BLaER1 treated with 17β-estradiol and CSF1 and Interleukin-3, amounts not matched to agents 10 nM and 100 nM (cell line): ENCODE results near the gene AFTPH.

Source experiments
- H3K27ac ChIP-seq, 11 experiments: shearing (Covaris generic); formaldehyde crosslinking; 2 replicates each; pipeline ENCODE4 v1.8.1; 2022
- H3K27me3 ChIP-seq, 11 experiments: shearing (Covaris generic); formaldehyde crosslinking; 2 replicates each; pipeline ENCODE4 v1.8.1; 2022
- H3K36me3 ChIP-seq, 11 experiments: shearing (Covaris generic); formaldehyde crosslinking; 2 replicates each; pipeline ENCODE4 v1.8.1; 2022
- H3K4me1 ChIP-seq, 10 experiments: shearing (Covaris generic); formaldehyde crosslinking; 2 replicates each; pipeline ENCODE4 v1.8.1; 2022
- H3K4me2 ChIP-seq, 11 experiments: shearing (Covaris generic); formaldehyde crosslinking; 2 replicates each; pipeline ENCODE4 v1.8.1; 2022
- H3K4me3 ChIP-seq, 10 experiments: shearing (Covaris generic); formaldehyde crosslinking; 2 replicates each; pipeline ENCODE4 v1.8.1; 2022
- H3K9ac ChIP-seq, 11 experiments: shearing (Covaris generic); formaldehyde crosslinking; 2 replicates each; pipeline ENCODE4 v1.8.1; 2022
- H3K9me3 ChIP-seq, 11 experiments: shearing (Covaris generic); formaldehyde crosslinking; replicated peaks in 1 of 11; 2 replicates each; pipeline ENCODE4 v1.8.1; 2022
- H4K20me1 ChIP-seq, 11 experiments: shearing (Covaris generic); formaldehyde crosslinking; 2 replicates each; pipeline ENCODE4 v1.8.1; 2022
- Cebpa-rat ChIP-seq, 11 experiments: shearing (Covaris generic); IDR thresholded peaks; 2 replicates each; pipeline ENCODE4 v1.8.1; 2022

Gene AFTPH

GRCh38 chr2:64562148-64562784 is 38.1 kb downstream of the AFTPH start:
- H3K4me2 ChIP-seq: peak overlapping the region in 3 of 11 experiments; percentile 13 to 58 (median 32); a peak in 5 of 22 replicates
- TF ChIP-seq Cebpa-rat (IDR thresholded peaks at IDR 0.05): no peak

GRCh38 chr2:64563436-64563938 is 39.4 kb downstream of the AFTPH start:
- Histone ChIP-seq H3K9me3 (no peaks in the 10 kb centered on the region), H3K4me1 (peaks cover 0 to 19% (median 6%) of the 10 kb centered on the region in 10 experiments; a peak in 9 of 20 replicates), H3K4me2 (no peak overlapping the region), H4K20me1 (peaks cover 0 to 90% (median 14%) of the 10 kb centered on the region in 11 experiments; a peak in 11 of 22 replicates), H3K27ac (no peak overlapping the region), H3K9ac (no peak overlapping the region), H3K4me3 (no peak overlapping the region), H3K36me3 (peaks cover 3 to 43% (median 15%) of the 10 kb centered on the region in 11 experiments; a peak in 18 of 22 replicates), H3K27me3 (no peaks in the 10 kb centered on the region)
- no peak for TF ChIP-seq Cebpa-rat (IDR thresholded peaks at IDR 0.05)

More at GRCh38 chr2:64562148-64562784, 38.1 kb downstream of the AFTPH start:
- no peaks in the 10 kb centered on the region for H3K27me3 ChIP-seq
- H3K9ac ChIP-seq: no peak overlapping the region
- peaks cover 0 to 19% (median 6%) of the 10 kb centered on the region in 10 experiments; a peak in 9 of 20 replicates for H3K4me1 ChIP-seq
- H3K27ac ChIP-seq: no peak overlapping the region
- no peaks in the 10 kb centered on the region for H3K9me3 ChIP-seq
- no peak overlapping the region for H3K4me3 ChIP-seq
- peaks cover 0 to 86% (median 17%) of the 10 kb centered on the region in 11 experiments; a peak in 11 of 22 replicates for H4K20me1 ChIP-seq
- H3K36me3 ChIP-seq: peaks cover 0 to 42% (median 10%) of the 10 kb centered on the region in 11 experiments; a peak in 13 of 22 replicates

- H3K27ac ChIP-seq: no peak overlapping the region
- no peak overlapping the region for H3K9ac ChIP-seq
- H3K4me3 ChIP-seq: no peak overlapping the region
- H3K4me1 ChIP-seq: peaks cover 0 to 18% (median 6%) of the 10 kb centered on the region in 10 experiments; a peak in 9 of 20 replicates
- no peaks in the 10 kb centered on the region for H3K9me3 ChIP-seq
- H3K4me2 ChIP-seq: no peak overlapping the region; a peak in 1 of 22 replicates
- H4K20me1 ChIP-seq: peaks cover 0 to 89% (median 11%) of the 10 kb centered on the region in 11 experiments; a peak in 11 of 22 replicates
- no peaks in the 10 kb centered on the region for H3K27me3 ChIP-seq
- H3K36me3 ChIP-seq: peaks cover 5 to 55% (median 23%) of the 10 kb centered on the region in 11 experiments; a peak in 20 of 22 replicates
- no peak for TF ChIP-seq Cebpa-rat (IDR thresholded peaks at IDR 0.05)
Observed at GRCh38 chr2:64565949-64566710, 42.0 kb downstream of the AFTPH start.

DNA sequence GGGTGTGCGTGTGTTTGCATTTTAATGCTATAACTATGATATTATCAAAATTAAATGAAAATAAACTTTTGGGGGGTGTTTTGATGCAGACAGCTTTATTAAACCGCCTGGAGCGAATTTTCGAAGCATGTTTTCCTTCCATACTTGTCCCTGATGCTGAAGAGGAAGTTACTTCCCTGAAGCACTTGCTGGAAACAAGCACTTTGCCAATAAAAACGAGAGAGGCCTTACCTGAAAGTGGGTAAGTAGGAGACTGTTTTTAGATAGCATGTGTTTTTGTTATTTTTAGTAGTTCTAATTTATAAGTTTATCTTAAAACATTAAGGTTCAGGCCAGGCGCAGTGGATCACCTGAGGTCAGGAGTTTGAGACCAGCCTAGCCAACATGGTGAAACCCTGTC is 43.3 kb downstream of the AFTPH start:
- Histone ChIP-seq H3K36me3 (peaks cover 17 to 68% (median 35%) of the 10 kb centered on the region in 11 experiments), H3K27me3 (no peaks in the 10 kb centered on the region), H3K4me3 (no peak overlapping the region), H3K9ac (no peak overlapping the region), H4K20me1 (peaks cover 0 to 78% (median 4%) of the 10 kb centered on the region in 11 experiments; a peak in 11 of 22 replicates), H3K27ac (no peak overlapping the region), H3K4me2 (no peak overlapping the region), H3K9me3 (no peaks in the 10 kb centered on the region), H3K4me1 (peaks cover 0 to 12% (median 2%) of the 10 kb centered on the region in 10 experiments; a peak in 9 of 20 replicates)
- TF ChIP-seq Cebpa-rat (IDR thresholded peaks at IDR 0.05): no peak

DNA sequence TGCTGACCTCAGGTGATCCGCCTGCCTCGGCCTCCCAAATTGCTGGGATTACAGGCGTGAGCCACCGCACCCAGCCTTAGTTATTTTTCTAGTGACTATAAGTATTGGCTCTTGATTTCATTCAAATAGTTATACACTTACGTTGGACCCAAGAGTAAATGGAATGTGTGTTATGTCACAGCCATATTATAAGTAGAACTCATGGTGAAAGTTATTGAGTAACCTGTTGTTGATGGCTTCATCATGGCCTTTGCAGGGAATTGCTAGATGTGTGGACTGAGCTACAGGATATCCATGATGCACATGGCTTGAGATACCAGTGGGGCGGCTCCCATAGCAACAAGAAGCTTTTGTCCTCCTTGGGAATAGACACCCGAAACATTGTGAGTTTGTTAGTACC is 44.7 kb downstream of the AFTPH start:
- no peak overlapping the region for H3K27ac ChIP-seq
- no peaks in the 10 kb centered on the region for H3K27me3 ChIP-seq
- H3K9ac ChIP-seq: no peak overlapping the region
- no peaks in the 10 kb centered on the region for H3K9me3 ChIP-seq
- no peak overlapping the region for H3K4me2 ChIP-seq
- no peak for TF ChIP-seq Cebpa-rat (IDR thresholded peaks at IDR 0.05)
- peaks cover 29 to 78% (median 49%) of the 10 kb centered on the region in 11 experiments for H3K36me3 ChIP-seq
- H4K20me1 ChIP-seq: peaks cover 0 to 68% (median 0%) of the 10 kb centered on the region in 11 experiments; a peak in 10 of 22 replicates
- no peak overlapping the region for H3K4me3 ChIP-seq
- peaks cover 0 to 8% (median 0%) of the 10 kb centered on the region in 10 experiments; a peak in 1 of 20 replicates for H3K4me1 ChIP-seq

GRCh38 chr2:64574871-64575270 is 50.7 kb downstream of the AFTPH start:
- Histone ChIP-seq H3K4me3 (no peak overlapping the region), H3K4me1 (peaks cover 0 to 9% (median 0%) of the 10 kb centered on the region in 10 experiments; a peak in 2 of 20 replicates), H4K20me1 (peaks cover 0 to 34% (median 0%) of the 10 kb centered on the region in 11 experiments; a peak in 5 of 22 replicates), H3K4me2 (no peak overlapping the region), H3K9ac (no peak overlapping the region), H3K27me3 (no peaks in the 10 kb centered on the region), H3K36me3 (peaks cover 71 to 100% (median 90%) of the 10 kb centered on the region in 11 experiments), H3K27ac (no peak overlapping the region), H3K9me3 (no peaks in the 10 kb centered on the region)
- TF ChIP-seq Cebpa-rat (IDR thresholded peaks at IDR 0.05): no peak

- Histone ChIP-seq H4K20me1 (peaks cover 0 to 35% (median 0%) of the 10 kb centered on the region in 11 experiments; a peak in 4 of 22 replicates), H3K27me3 (no peaks in the 10 kb centered on the region), H3K4me1 (peaks cover 0 to 4% (median 0%) of the 10 kb centered on the region in 10 experiments; a peak in 5 of 20 replicates), H3K36me3 (peaks cover 47 to 98% (median 76%) of the 10 kb centered on the region in 11 experiments), H3K4me2 (no peak overlapping the region), H3K9me3 (no peaks in the 10 kb centered on the region), H3K27ac (no peak overlapping the region), H3K4me3 (no peak overlapping the region), H3K9ac (no peak overlapping the region)
- no peak for TF ChIP-seq Cebpa-rat (IDR thresholded peaks at IDR 0.05)
Observed at GRCh38 chr2:64581018-64581417, 56.9 kb downstream of the AFTPH start.

DNA sequence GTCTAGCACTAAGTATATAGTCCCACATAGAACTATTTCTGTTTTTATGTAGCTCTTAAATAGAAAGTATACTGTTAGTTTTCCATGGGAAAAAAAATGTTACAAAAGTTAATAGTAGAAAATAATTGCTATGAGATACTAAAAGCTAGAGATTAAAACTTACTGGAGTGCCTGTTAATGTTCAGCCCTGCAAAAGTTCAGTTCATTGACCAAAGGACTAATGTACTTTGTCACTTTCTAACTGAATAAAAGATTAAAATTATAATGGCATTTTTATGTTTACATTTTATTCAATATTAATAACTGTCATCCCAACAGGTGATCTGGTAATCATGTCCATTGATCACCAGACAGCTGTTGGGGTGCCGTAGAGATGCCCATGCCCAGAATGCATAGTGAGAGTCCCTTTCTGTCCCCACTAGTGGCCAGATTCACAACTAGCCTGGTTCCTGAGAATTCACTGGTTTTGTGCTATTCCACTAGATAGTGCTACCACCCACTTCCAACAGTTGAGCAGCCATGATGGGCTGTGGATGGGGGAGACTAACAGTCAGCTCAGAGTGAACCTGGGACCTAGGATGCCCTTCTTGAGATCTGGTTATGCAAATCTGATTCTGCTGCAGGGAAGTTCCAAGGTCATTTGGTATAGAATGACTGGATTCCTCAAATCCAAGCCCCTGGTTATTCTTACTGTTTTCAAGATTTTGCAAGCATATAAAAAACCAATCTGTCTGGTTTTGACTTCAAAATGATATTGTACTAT is 57.8 kb downstream of the AFTPH start:
- no peak overlapping the region for H3K9ac ChIP-seq
- no peaks in the 10 kb centered on the region for H3K9me3 ChIP-seq
- H4K20me1 ChIP-seq: peaks cover 0 to 36% (median 0%) of the 10 kb centered on the region in 11 experiments; a peak in 4 of 22 replicates
- no peak overlapping the region for H3K27ac ChIP-seq
- H3K4me2 ChIP-seq: no peak overlapping the region
- peaks cover 39 to 96% (median 69%) of the 10 kb centered on the region in 11 experiments for H3K36me3 ChIP-seq
- H3K27me3 ChIP-seq: no peaks in the 10 kb centered on the region
- peaks cover 0 to 12% (median 5%) of the 10 kb centered on the region in 10 experiments; a peak in 10 of 20 replicates for H3K4me1 ChIP-seq
- no peak for TF ChIP-seq Cebpa-rat (IDR thresholded peaks at IDR 0.05)
- no peak overlapping the region for H3K4me3 ChIP-seq
